Stimulated activated CD4-positive, alpha-beta T cell treated with anti-CD3 and anti-CD28 coated beads, Interleukin-1b, Interleukin-23, amount 100 ng/mL, for 1 hour (primary cell): Measurements from ENCODE around the gene CHKA.

Experiments used
- DNase-seq, 2 donors: peaks; one replicate each; pipeline ENCODE4 v3.0.0-alpha.2; 2020; ENCODE audit warnings: low read depth in 2 of 2

CHKA gene

GRCh38 chr11:68047437-68048290 is 73.5 kb downstream of the CHKA start:
- no peak for DNase-seq

DNA sequence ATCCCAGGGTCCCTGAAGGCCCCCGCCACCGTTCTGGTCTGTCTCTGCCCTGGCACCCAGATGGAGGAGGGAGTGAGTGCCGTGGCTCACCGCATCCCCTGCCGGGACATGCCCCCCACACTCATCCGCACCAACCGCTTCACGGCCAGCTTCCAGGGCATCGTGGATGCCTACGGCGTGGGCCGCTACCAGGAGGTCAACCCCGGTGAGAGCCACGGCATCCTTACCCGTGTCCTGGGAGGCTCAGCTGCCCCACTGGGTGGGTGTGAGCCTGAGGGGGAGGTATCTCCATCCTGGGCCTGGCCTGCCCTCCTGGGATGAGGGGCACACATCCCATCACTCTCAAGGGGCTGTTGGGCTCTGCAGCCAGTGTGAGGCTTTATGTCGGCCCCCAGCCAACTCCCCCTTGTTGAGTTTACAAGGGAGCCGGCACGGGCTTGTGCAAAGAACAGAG is 76.3 kb downstream of the CHKA start:
- no peak for DNase-seq

DNA sequence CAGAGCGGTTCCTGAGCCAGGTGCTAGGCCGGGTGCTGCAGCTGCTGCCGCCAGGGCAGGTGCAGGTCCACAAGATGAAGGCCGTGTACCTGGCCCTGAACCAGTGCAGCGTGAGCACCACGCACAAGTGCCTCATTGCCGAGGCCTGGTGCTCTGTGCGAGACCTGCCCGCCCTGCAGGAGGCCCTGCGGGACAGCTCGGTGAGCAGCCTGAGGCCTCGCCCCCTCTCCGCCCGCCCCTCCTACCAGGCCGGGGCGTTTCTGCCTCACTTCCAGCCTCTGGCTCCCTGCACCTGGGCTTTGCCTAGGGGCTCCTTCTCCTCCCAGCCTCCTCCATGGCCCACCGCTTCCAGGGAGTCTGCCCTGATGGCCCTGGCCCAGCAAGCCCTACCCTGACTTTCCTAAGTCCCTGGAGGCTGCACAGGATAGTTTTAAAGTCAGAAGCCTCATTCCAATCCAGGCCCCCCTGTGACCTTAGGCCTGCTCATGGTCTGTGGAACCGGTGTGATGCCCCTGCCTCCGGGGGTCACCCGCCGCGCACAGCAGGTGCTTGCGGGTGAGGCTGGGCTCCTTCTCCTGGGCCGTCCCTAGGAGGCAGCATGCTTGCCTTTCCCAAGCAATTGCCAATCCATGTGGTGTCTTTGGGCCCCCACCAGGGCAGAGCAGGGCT is 76.9 kb downstream of the CHKA start:
- no peak for DNase-seq

DNA sequence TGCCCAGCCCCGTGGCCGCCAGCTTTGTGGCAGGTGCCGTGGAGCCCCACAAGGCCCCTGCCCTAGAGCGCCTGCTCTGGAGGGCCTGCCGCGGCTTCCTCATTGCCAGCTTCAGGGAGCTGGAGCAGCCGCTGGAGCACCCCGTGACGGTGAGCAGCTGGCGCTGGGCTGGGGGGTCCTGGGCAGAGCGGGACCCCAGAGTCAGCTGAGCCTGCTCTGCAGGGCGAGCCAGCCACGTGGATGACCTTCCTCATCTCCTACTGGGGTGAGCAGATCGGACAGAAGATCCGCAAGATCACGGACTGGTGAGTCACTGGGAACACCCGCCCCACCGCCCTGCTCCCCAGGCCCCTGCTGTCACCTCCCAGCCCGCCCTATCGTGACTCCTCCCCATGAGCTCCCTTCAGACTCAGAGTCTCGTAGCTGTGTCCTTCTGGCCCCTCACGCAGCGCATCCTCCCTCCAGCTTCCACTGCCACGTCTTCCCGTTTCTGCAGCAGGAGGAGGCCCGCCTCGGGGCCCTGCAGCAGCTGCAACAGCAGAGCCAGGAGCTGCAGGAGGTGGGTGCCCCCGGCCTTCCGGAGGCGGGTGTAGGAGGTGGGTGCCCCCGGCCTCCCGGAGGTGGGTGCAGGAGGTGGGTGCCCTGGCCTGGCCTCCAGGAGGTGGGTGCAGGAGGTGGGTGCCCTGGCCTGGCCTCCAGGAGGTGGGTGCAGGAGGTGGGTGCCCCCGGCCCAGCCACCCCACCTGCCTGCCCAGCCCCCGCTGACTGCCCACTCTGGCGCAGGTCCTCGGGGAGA is 77.6 kb downstream of the CHKA start:
- no peak for DNase-seq

DNA sequence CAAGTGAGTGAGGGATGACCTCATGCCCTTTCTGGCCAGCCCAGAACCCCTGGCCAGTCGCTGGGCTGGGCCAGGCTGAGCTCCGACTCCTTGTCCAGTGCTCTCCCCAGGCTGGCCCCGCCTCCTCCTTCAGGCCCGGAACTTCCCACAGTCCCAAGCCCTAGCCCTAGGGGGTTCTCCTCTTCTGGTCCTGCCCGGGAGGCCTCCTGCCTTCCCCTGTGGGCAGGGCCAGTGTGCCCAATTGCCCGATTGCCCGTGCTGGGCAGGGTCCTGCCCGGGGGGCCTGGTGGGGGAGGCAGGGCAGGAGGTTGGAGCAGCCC is 78.2 kb downstream of the CHKA start:
- DNase-seq = no peak

GRCh38 chr11:68042219-68043028 is 78.8 kb downstream of the CHKA start:
- no peak for DNase-seq

- no peak for DNase-seq
These were observed 79.5 kb downstream of the CHKA start for GRCh38 chr11:68041617-68042218.

DNA sequence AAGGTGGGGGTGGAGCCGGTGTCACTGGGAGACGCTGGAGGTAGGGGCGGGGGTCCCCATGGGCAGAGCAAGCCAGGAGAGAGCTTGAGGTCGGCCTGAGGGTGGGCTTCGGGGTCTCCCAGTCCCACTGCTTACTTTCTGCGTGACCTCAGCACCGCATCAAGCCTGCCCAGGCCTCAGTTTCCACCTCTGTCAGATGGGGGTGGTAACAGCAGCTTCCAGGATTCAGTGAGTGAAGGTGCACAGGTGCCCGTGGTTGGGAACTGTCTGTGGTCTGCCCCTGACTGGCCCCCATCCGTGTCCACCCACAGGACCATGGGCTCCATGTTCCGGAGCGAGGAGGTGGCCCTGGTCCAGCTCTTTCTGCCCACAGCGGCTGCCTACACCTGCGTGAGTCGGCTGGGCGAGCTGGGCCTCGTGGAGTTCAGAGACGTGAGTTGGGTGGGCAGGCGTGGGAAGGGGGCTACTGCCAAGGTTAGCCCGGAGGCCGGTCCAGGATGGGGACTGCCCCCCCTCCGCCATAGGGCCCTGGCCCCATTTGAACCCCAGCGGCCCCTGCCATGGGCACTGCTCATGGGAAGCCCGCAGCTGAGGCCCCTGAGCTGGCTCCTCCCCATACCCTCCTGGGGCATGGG is 80.1 kb downstream of the CHKA start:
- DNase-seq = no peak

DNA sequence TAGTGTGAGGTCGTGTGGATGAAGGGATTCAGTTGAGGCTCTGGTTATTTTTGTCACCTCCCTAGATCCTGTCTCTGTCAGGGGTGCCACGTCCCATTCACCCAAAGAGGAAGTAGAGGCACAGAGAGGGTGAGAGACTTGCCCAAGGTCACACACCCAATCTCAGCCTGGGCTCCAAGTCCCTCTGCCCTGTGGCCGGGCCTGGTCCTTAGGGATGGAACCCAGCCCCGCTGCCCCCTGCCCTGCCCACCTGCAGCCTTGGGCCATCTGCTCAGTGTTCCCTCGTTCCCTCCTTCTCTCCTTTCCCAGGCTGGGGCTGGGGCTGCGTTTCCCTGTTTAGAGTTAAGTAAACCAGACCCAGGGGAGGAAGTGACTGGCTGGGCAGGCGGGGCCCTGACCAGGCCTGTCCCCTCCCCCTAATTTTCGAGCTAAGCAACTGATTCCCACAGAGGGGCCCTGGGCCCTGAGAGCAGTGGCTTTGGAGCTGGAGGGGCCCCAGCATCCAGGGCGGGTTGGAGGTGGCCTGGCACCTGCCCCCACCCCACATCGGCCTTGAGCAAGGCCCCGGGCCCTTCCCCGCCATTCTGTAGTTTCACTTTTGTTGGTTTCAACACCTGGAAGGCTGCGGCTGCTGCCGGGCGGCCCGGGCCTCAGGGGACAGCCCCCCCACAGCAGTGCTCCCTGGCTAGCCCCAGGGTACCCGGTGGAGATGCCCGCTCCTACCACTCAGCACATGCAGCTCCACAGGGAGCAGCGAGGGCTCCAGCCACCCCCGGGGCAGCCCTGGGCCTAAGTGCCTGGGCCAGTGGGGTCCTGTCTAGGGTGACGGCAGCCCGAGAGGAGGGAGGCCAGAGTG is 80.9 kb downstream of the CHKA start:
- no peak for DNase-seq

DNA sequence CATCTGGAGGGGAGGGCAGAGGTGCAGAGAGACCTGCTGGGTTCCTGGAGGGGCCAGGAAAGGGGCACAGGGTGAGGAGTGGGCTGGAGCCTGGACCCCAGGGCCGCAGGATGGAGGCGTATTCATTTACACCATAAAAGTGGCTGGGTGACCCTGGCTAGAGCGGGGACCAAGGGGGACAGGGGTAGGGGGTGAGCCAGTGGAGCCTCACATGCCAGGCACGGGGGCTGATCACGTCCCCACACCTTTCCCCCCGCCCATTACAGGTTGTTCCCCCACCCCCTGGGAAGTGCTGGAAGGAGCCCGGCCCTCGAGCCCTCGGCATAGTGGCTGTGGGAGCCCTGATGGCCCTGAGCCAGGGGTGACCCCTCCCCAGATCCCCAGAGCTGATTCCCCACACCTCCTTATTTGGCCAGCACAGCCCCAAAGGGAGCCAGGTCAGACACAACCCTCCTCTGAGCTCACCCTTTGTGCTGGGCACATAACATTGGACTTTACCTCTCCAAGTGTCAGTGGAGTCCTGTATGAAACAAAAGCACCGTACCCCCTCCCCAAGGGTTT is 81.6 kb downstream of the CHKA start:
- no peak for DNase-seq

DNA sequence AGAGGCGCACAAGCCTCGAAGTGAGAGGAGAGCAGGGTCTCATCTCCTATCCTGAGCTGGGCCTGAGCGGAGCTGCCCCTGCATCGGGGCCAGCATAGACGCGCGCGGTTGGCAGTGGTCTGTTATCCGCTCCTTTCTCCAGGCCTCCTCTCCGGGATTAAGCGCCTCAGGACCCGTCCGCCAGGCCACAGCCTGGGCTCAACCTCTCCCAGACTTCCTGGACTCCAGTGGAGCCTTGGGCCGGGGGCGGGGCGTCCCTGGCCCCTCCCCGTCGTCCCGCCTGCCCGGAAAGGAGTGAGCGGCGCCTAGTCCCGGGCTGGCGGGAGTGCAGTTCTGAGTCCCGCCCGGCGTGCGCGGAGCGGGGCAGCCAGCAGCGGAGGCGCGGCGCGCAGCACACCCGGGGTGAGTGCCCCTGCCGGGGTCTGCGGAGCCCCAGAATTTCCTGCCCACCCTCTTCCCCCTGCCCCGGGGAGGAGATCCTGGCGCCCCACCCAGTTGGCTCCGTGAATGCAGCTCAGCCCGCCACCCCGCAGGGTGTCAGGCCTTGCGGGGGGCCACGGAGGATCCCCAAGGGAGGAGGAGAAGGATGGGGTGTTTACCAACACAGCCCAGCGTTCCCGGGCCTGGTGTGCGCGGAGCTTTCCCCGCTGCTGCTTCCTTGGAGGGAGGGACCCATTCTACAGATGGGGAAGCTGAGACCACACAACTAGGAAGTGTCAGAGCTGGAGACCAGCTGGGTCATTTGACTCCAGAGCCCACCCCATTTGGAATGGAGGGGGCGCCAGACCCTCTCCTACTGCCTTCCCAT is 82.3 kb downstream of the CHKA start, which contains the start of gene TCIRG1:
TCIRG1 (plus strand) TSS at position 308 of the 808 bp plus-strand sequence. CDS start 2,247 bp downstream, outside the sequence.
- peak; percentile 9 to 34 for DNase-seq

- DNase-seq = no peak
These were observed 82.9 kb downstream of the CHKA start for GRCh38 chr11:68038226-68038717.

GRCh38 chr11:68037411-68038225 is 83.6 kb downstream of the CHKA start:
- DNase-seq = no peak

GRCh38 chr11:68036717-68037239 is 84.4 kb downstream of the CHKA start:
- no peak for DNase-seq

DNA sequence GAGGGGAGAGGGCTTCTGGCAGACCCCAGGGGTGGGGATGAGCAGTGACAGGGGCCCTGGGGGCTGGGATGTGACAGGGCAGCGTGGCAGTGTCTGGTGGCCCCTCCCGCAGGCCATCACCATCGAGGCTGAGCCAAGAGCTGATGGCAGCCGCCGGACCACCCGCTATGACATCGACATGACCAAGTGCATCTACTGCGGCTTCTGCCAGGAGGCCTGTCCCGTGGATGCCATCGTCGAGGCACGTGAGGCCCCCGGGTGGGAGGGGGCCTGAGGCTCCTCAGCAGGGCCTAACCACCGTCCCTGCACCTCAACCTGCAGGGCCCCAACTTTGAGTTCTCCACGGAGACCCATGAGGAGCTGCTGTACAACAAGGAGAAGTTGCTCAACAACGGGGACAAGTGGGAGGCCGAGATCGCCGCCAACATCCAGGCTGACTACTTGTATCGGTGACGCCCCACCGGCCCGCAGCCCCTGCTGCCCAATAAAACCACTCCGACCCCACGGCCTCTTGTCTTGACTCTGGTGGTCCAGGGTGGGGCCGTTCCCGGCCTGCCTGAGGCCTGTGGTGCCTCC is 85.0 kb downstream of the CHKA start:
- no peak for DNase-seq

DNA sequence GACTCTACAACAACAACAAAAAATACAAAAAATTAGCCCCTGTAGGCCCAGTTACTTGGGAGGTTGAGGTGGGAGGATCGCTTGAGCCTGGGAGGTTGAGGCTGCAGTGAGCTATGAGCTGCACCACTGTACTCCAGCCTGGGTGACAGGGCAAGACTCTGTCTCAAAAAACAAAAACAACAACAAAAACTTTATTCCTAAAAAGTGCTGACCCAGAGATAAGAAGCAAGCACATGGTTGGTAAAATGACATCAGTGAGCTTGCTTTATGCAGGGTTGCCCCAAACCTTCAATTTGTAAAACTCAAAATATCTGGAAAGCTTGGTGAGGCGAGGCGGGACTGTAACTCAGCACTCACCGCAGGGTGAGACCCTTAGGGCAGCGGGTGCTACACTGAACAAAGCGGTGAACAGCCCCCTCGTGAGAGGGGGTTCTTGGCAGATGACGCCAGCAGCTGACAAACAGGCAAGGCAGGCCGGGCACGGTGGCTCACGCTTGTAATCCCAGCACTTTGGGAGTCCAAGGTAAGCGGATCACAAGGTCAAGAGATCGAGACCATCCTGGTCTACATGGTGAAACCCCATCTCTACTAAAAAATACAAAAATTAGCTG is 85.8 kb downstream of the CHKA start:
- DNase-seq = no peak

GRCh38 chr11:68033708-68034045 is 87.5 kb downstream of the CHKA start:
- DNase-seq = no peak
